HFFc6 (cell line): Measurements from ENCODE around the gene CRP. TPM values are rescaled to one million over a fixed set of nuclear protein-coding genes. Genes with fewer than 3 reads are reported as not detected.
A peak's percentile ranks its signal among the peaks of the same experiment; 100 is the strongest.

Experiments
- DNase-seq: peaks from one replicate; pipeline ENCODE4 v3.0.0-alpha.2; 2018
- H3K27ac Mint-ChIP-seq: 2 replicates; pipeline ENCODE4 v1.8.0; 2020; ENCODE audit warnings: mild to moderate bottlenecking, mixed read lengths
- H3K27me3 Mint-ChIP-seq: 2 replicates; pipeline ENCODE4 v1.8.0; 2021; ENCODE audit warnings: mild to moderate bottlenecking, moderate library complexity, mixed read lengths; ENCODE audit not compliant: insufficient read depth
- H3K36me3 Mint-ChIP-seq: 2 replicates; pipeline ENCODE4 v1.8.0; 2021; ENCODE audit warnings: low read depth, mixed read lengths
- H3K4me1 Mint-ChIP-seq: 2 replicates; pipeline ENCODE4 v1.8.0; 2020; ENCODE audit warnings: low read depth, mixed read lengths
- H3K4me3 Mint-ChIP-seq: 2 replicates; pipeline ENCODE4 v1.8.0; 2020; ENCODE audit warnings: mild to moderate bottlenecking, moderate library complexity, mixed read lengths
- H3K9me3 Mint-ChIP-seq: 2 replicates; pipeline ENCODE4 v1.8.0; 2020; ENCODE audit warnings: mild to moderate bottlenecking, mixed read lengths
- CTCF ChIP-seq: fragments of 200-600 bp; sonication (generic); IDR thresholded peaks from 2 replicates; pipeline ENCODE4 v1.5.0; 2021; ENCODE audit warnings: antibody characterized with exemption, mild to moderate bottlenecking
- total RNA-seq, 6 experiments: library from RNA; stranded (reverse); fragmentation: NEBNext Ultra II Directional; extraction: Animal tissue kit (Norgen Biotek cat#: 25700); gene quantifications; 2 replicates in 1 of 6; 3 replicates in 5 of 6; pipeline ENCODE4 v1.2.3, GENCODE V29; 2021

Gene CRP
- total RNA-seq, 6 experiments from 2014 or later, result not detected

GRCh38 chr1:159752135-159752580, 37.8 kb upstream of the CRP start:
- peaks cover 5% of the 10 kb centered on the region; the same call in 1 of the 2 replicates for H3K4me1 Mint-ChIP-seq
- H3K27ac Mint-ChIP-seq, result no peak overlapping the region
- no peaks in the 10 kb centered on the region for H3K9me3 Mint-ChIP-seq
- peak; percentile 8 for DNase-seq
- no peak for TF ChIP-seq CTCF
- no peaks in the 10 kb centered on the region; the same call in 1 of the 2 replicates for H3K27me3 Mint-ChIP-seq
- no peak overlapping the region for H3K4me3 Mint-ChIP-seq
- no peaks in the 10 kb centered on the region for H3K36me3 Mint-ChIP-seq

GRCh38 chr1:159751031-159751430, 36.6 kb upstream of the CRP start:
- H3K36me3 Mint-ChIP-seq, result no peaks in the 10 kb centered on the region
- H3K4me3 Mint-ChIP-seq, result no peak overlapping the region
- no peaks in the 10 kb centered on the region for H3K9me3 Mint-ChIP-seq
- H3K27ac Mint-ChIP-seq, result no peak overlapping the region
- peaks cover 6% of the 10 kb centered on the region for H3K4me1 Mint-ChIP-seq
- H3K27me3 Mint-ChIP-seq, result no peaks in the 10 kb centered on the region; the same call in 1 of the 2 replicates
- no peak for DNase-seq
- TF ChIP-seq CTCF, result no peak

GRCh38 chr1:159750621-159751020, 36.2 kb upstream of the CRP start:
- DNase-seq, result no peak
- Mint-ChIP-seq H3K36me3 (no peaks in the 10 kb centered on the region), H3K27ac (no peak overlapping the region), H3K9me3 (no peaks in the 10 kb centered on the region), H3K4me1 (peaks cover 6% of the 10 kb centered on the region), H3K27me3 (no peaks in the 10 kb centered on the region; the same call in 1 of the 2 replicates), H3K4me3 (no peak overlapping the region)
- TF ChIP-seq CTCF, result no peak

- Mint-ChIP-seq H3K27ac (no peak overlapping the region), H3K4me1 (peaks cover 6% of the 10 kb centered on the region), H3K36me3 (no peaks in the 10 kb centered on the region), H3K4me3 (no peak overlapping the region), H3K9me3 (no peaks in the 10 kb centered on the region), H3K27me3 (no peaks in the 10 kb centered on the region; the same call in 1 of the 2 replicates)
- no peak for DNase-seq
- no peak for TF ChIP-seq CTCF
Observed at GRCh38 chr1:159749630-159750029, 35.2 kb upstream of the CRP start.

GRCh38 chr1:159748370-159748769, 34.0 kb upstream of the CRP start:
- no peak for DNase-seq
- no peak for TF ChIP-seq CTCF
- Mint-ChIP-seq H3K4me3 (no peak overlapping the region), H3K27me3 (no peaks in the 10 kb centered on the region; the same call in 1 of the 2 replicates), H3K4me1 (peaks cover 12% of the 10 kb centered on the region), H3K27ac (no peak overlapping the region), H3K36me3 (no peaks in the 10 kb centered on the region), H3K9me3 (no peaks in the 10 kb centered on the region)

- no peak for DNase-seq
- H3K4me3 Mint-ChIP-seq, result no peak overlapping the region
- H3K27ac Mint-ChIP-seq, result no peak overlapping the region
- H3K9me3 Mint-ChIP-seq, result peaks cover 5% of the 10 kb centered on the region; the same call in 1 of the 2 replicates
- H3K27me3 Mint-ChIP-seq, result no peaks in the 10 kb centered on the region; the same call in 1 of the 2 replicates
- H3K36me3 Mint-ChIP-seq, result no peaks in the 10 kb centered on the region
- peaks cover 12% of the 10 kb centered on the region for H3K4me1 Mint-ChIP-seq
- TF ChIP-seq CTCF, result no peak
Observed at GRCh38 chr1:159746666-159747065, 32.3 kb upstream of the CRP start.
